ENCODE results near the gene PLCB1. TPM values are rescaled to one million over a fixed set of nuclear protein-coding genes. Genes with fewer than 3 reads are reported as not detected.

PLCB1 gene
- total and polyA plus RNA-seq, 2 experiments from 2014 or later: 14.9 to 20.7 TPM

DNA sequence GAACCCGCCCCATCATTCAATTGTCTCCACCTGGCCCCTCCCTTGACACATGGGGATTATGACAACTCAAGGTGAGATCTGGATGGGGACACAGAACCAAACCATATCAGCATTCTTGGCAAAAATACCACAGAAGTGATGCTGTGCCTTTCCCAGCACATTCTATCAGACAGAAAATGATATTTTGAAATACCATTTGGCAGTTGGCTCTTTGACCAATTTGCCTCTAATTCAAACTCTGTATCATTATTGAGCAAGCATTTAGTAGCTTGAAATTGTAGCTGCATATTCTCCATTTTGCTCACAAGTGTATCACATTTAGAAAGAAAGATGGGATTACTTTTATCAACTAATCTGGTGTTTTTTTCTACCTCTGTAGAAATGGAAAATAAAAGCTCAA, 64.0 kb downstream of the PLCB1 start (continued):
- TF ChIP-seq, protein P1, sequence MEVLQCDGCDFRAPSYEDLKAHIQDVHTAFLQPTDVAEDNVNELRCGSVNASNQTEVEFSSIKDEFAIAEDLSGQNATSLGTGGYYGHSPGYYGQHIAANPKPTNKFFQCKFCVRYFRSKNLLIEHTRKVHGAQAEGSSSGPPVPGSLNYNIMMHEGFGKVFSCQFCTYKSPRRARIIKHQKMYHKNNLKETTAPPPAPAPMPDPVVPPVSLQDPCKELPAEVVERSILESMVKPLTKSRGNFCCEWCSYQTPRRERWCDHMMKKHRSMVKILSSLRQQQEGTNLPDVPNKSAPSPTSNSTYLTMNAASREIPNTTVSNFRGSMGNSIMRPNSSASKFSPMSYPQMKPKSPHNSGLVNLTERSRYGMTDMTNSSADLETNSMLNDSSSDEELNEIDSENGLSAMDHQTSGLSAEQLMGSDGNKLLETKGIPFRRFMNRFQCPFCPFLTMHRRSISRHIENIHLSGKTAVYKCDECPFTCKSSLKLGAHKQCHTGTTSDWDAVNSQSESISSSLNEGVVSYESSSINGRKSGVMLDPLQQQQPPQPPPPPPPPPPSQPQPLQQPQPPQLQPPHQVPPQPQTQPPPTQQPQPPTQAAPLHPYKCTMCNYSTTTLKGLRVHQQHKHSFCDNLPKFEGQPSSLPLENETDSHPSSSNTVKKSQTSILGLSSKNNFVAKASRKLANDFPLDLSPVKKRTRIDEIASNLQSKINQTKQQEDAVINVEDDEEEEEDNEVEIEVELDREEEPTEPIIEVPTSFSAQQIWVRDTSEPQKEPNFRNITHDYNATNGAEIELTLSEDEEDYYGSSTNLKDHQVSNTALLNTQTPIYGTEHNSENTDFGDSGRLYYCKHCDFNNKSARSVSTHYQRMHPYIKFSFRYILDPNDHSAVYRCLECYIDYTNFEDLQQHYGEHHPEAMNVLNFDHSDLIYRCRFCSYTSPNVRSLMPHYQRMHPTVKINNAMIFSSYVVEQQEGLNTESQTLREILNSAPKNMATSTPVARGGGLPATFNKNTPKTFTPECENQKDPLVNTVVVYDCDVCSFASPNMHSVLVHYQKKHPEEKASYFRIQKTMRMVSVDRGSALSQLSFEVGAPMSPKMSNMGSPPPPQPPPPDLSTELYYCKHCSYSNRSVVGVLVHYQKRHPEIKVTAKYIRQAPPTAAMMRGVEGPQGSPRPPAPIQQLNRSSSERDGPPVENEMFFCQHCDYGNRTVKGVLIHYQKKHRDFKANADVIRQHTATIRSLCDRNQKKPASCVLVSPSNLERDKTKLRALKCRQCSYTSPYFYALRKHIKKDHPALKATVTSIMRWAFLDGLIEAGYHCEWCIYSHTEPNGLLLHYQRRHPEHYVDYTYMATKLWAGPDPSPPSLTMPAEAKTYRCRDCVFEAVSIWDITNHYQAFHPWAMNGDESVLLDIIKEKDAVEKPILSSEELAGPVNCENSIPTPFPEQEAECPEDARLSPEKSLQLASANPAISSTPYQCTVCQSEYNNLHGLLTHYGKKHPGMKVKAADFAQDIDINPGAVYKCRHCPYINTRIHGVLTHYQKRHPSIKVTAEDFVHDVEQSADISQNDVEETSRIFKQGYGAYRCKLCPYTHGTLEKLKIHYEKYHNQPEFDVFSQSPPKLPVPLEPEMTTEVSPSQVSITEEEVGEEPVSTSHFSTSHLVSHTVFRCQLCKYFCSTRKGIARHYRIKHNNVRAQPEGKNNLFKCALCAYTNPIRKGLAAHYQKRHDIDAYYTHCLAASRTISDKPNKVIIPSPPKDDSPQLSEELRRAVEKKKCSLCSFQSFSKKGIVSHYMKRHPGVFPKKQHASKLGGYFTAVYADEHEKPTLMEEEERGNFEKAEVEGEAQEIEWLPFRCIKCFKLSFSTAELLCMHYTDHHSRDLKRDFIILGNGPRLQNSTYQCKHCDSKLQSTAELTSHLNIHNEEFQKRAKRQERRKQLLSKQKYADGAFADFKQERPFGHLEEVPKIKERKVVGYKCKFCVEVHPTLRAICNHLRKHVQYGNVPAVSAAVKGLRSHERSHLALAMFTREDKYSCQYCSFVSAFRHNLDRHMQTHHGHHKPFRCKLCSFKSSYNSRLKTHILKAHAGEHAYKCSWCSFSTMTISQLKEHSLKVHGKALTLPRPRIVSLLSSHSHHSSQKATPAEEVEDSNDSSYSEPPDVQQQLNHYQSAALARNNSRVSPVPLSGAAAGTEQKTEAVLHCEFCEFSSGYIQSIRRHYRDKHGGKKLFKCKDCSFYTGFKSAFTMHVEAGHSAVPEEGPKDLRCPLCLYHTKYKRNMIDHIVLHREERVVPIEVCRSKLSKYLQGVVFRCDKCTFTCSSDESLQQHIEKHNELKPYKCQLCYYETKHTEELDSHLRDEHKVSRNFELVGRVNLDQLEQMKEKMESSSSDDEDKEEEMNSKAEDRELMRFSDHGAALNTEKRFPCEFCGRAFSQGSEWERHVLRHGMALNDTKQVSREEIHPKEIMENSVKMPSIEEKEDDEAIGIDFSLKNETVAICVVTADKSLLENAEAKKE (CRISPR knock-in tag; IDR thresholded peaks at IDR 0.05): no peak
- TF ChIP-seq STAT1 (IDR thresholded peaks at IDR 0.05; ENCODE audit: unreplicated experiment) (no peak), JUNB (IDR thresholded peaks at IDR 0.05; ENCODE audit: unreplicated experiment) (no peak), CREB1 (CRISPR knock-in tag; IDR thresholded peaks at IDR 0.05; ENCODE audit: low read depth) (no peak), EZH2phosphoT487 (IDR thresholded peaks at IDR 0.05; ENCODE audit: unreplicated experiment) (no peak), NANOG (IDR thresholded peaks at IDR 0.05; ENCODE audit: borderline replicate concordance) (no peak), POLR2AphosphoS5 (IDR thresholded peaks at IDR 0.05; ENCODE audit: low read depth) (no peak), ZNF331 (CRISPR knock-in tag; IDR thresholded peaks at IDR 0.05; ENCODE audit: low read depth) (no peak), ZNF114 (CRISPR knock-in tag; IDR thresholded peaks at IDR 0.05) (no peak)
- TF ChIP-seq, protein P2, sequence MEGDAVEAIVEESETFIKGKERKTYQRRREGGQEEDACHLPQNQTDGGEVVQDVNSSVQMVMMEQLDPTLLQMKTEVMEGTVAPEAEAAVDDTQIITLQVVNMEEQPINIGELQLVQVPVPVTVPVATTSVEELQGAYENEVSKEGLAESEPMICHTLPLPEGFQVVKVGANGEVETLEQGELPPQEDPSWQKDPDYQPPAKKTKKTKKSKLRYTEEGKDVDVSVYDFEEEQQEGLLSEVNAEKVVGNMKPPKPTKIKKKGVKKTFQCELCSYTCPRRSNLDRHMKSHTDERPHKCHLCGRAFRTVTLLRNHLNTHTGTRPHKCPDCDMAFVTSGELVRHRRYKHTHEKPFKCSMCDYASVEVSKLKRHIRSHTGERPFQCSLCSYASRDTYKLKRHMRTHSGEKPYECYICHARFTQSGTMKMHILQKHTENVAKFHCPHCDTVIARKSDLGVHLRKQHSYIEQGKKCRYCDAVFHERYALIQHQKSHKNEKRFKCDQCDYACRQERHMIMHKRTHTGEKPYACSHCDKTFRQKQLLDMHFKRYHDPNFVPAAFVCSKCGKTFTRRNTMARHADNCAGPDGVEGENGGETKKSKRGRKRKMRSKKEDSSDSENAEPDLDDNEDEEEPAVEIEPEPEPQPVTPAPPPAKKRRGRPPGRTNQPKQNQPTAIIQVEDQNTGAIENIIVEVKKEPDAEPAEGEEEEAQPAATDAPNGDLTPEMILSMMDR (conservative IDR thresholded peaks at IDR 0.05; ENCODE audit: low read depth in 2 of 2): no peak
- TF ChIP-seq, protein P3, sequence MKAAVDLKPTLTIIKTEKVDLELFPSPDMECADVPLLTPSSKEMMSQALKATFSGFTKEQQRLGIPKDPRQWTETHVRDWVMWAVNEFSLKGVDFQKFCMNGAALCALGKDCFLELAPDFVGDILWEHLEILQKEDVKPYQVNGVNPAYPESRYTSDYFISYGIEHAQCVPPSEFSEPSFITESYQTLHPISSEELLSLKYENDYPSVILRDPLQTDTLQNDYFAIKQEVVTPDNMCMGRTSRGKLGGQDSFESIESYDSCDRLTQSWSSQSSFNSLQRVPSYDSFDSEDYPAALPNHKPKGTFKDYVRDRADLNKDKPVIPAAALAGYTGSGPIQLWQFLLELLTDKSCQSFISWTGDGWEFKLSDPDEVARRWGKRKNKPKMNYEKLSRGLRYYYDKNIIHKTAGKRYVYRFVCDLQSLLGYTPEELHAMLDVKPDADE (IDR thresholded peaks at IDR 0.05): no peak
